Measurements from ENCODE around the gene MCF2L2.

- TF ChIP-seq, protein P1, sequence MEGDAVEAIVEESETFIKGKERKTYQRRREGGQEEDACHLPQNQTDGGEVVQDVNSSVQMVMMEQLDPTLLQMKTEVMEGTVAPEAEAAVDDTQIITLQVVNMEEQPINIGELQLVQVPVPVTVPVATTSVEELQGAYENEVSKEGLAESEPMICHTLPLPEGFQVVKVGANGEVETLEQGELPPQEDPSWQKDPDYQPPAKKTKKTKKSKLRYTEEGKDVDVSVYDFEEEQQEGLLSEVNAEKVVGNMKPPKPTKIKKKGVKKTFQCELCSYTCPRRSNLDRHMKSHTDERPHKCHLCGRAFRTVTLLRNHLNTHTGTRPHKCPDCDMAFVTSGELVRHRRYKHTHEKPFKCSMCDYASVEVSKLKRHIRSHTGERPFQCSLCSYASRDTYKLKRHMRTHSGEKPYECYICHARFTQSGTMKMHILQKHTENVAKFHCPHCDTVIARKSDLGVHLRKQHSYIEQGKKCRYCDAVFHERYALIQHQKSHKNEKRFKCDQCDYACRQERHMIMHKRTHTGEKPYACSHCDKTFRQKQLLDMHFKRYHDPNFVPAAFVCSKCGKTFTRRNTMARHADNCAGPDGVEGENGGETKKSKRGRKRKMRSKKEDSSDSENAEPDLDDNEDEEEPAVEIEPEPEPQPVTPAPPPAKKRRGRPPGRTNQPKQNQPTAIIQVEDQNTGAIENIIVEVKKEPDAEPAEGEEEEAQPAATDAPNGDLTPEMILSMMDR (IDR thresholded peaks at IDR 0.05), result no peak
- TF ChIP-seq POLR2A (IDR thresholded peaks at IDR 0.05) (no peak), POLR2AphosphoS5 (IDR thresholded peaks at IDR 0.05; ENCODE audit: insufficient read depth in 1 of 2, low read depth in 1 of 2) (no peak)
Measured at GRCh38 chr3:183269345-183269744, 159.1 kb downstream of the MCF2L2 start.

Measured in vagina (tissue), 2 donors.